GM18508 (cell line): ENCODE data around the gene RACGAP1.

Experiments
- ATAC-seq: cut with Tn5 transposase; IDR thresholded peaks from one replicate; pipeline ENCODE4 v1.9.1; 2021; ENCODE audit warnings: moderate number of reproducible peaks; ENCODE audit not compliant: insufficient read depth, unreplicated experiment

The RACGAP1 gene, protein sequence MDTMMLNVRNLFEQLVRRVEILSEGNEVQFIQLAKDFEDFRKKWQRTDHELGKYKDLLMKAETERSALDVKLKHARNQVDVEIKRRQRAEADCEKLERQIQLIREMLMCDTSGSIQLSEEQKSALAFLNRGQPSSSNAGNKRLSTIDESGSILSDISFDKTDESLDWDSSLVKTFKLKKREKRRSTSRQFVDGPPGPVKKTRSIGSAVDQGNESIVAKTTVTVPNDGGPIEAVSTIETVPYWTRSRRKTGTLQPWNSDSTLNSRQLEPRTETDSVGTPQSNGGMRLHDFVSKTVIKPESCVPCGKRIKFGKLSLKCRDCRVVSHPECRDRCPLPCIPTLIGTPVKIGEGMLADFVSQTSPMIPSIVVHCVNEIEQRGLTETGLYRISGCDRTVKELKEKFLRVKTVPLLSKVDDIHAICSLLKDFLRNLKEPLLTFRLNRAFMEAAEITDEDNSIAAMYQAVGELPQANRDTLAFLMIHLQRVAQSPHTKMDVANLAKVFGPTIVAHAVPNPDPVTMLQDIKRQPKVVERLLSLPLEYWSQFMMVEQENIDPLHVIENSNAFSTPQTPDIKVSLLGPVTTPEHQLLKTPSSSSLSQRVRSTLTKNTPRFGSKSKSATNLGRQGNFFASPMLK

DNA sequence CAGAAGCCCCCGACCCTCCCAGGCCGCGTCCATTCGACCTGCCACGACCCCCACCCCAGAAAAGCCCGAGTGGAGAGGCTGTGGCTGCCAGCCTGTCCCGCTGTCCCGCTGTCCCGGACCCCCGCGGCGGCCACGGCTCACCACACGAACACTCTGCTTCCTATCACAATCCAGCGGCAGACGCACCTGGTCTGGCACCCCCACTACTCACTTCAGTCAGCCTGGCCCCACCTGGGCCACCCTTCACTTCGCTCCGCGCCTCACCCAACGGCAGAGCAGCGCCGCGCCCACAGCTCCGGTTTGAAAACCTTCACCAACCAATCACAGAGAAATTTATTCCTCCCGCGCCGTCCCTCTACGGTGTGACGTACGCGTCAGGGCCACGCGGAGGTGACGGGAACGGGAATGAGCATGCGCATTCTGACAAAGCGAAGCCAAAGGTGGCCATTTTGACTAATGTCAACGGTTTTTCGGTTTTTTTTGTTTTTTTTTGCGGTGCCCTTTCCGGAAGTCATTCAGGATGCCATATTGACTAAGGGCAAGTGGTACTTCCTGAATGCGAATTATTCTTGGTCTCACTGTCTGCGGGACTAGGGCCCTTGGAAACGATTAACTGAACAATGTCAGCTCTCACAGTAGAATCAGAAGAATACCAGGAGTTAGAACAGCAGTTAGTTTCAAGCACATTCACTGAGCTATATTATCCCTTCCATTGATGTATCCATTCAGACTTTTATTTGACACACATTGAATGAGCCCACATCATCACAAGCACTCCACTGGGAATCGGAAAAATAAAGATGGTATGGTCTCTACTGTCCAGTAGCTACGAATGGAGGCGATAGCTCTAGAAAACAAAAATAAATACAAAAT is at the start of gene RACGAP1:
RACGAP1 (minus strand) TSS at position 308 of the 873 bp plus-strand sequence. CDS start 8,779 bp downstream, outside the sequence.
- peak; percentile 93 for ATAC-seq

DNA sequence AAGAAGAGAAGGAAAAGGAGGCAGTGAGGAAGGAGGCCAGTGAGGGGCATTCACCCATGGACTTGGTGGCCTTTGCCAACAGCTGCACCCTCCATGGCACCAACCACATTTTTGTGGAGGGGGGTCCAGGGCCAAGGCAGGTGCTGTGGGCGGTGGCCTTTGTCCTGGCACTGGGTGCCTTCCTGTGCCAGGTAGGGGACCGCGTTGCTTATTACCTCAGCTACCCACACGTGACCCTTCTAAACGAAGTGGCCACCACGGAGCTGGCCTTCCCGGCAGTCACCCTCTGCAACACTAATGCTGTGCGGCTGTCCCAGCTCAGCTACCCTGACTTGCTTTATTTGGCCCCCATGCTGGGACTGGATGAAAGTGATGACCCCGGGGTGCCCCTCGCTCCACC is 48.4 kb upstream of the RACGAP1 start:
- ATAC-seq: no peak

DNA sequence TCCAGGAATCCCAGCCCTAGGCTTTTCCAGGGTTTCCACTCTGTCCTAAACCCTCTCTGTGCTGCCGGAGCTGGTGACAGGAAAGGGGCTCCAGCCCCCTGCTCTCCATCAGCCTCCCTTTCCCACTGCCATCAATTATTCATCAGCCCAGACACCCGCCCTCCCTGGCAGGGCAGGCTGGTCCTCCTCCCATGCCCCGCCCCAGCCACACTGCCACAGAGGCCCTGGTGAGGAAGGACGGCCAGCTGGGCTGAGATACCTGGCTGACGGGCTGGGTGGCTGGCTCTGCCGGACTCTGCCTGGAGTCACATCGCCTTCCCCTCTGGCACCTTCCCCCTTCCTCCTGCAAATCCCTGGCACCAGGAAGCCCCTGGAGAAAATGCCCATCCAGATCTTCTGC is 47.9 kb upstream of the RACGAP1 start:
- no peak for ATAC-seq

DNA sequence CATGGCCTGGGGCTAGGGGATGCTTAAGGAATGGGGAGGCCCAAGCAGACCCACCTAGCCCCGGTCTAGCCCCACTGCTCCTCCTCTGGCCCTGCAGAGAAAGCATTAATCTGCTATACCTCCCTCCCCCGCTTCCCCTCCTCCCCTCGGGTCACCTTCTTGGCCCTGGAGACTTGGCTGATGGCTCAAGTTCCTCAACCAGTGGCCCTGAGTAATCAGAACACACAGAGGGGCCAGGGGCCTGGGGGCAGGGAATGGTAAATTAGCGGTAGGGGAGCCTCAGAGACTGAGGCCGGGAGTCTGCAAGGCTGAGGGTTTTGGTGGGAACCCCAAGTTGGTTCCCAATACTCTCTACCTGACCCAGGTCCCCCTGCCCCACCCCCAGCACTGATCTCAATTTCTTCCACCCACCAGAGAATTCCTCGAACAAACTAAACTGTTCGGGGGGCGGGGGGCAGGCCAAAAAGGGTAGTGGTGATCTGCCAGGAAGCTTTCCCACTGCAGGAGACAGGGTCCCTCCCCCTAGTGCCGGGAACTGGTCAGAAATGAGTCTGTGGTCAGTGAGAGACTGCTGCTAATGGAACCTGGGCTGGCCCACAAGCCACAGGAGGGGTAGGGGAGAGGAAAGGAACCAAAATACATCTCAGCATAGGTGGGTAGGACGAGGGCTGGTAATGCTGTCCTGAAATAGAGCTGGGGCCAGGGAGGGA is 47.1 kb upstream of the RACGAP1 start:
- ATAC-seq: no peak

DNA sequence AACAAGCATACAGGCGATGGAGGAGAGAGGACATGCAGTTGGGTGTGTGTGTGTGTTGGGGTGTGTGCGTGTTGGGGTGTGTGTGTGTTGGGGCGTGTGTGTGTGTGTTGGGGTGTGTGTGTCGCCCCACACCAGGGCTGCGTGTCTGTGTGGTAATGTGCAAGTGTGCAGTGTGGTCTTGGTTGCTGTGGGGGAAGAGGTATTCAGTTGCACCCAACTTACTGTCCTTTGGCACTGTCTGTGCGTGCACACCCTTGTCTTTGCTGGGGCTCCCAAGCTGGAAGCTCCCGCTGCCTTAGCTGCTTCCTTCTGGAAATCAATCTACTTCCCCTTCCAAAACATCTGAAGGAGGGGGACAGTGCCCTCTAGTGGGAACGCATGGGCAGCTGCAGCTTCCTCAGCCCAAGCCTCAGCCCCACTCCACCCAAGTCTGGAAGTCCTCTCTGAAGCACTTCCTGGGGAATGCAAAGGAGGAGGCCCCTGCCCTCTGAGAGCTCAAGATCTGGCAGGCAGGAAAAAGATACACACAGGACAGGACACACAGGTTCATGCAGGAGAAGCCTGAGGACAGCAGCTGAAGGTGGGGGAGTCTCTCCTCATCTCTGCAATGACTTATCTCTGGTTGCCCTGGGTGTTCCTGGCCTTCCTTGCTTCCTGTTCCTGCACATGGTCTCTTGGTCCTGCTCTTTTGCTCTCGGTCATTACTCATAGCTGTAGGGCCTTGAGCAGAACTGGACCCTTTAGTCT is 45.2 kb upstream of the RACGAP1 start:
- no peak for ATAC-seq

DNA sequence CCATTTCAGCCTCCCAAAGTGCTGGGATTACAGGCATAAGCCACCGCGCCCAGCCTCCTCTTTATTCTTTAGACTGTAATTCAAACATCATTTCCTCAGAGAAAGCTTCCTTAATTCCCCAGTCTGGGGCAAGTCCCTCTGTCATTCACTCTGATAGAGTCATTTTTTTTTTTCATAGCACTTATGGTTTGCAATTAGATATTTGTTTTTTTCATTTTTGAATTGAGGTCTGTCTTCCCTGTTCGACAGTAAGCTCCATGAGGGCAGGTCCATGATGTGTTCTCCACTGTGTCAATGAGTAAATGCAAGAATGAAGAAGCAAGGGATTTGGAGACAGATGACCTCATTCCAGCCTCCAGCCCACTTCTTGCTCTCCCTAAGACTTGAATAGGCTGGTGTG is 44.2 kb upstream of the RACGAP1 start:
- ATAC-seq: no peak

DNA sequence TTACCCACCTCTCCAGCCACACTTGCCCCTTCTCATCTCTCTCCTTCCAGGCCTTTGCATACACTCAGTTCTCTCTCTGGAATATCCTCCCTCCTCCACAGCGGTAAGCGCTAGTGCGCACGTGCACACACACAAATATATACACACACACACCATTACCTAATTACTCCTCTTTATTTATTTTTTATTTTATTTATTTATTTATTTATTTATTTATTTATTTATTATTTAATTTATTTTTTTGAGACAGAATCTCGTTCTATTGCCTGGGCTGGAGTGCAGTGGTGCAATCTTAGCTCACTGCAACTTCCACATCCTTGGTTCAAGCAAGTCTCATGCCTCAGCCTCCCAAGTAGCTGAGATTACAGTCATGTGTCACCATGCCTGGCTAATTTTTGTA is 43.8 kb upstream of the RACGAP1 start:
- no peak for ATAC-seq

DNA sequence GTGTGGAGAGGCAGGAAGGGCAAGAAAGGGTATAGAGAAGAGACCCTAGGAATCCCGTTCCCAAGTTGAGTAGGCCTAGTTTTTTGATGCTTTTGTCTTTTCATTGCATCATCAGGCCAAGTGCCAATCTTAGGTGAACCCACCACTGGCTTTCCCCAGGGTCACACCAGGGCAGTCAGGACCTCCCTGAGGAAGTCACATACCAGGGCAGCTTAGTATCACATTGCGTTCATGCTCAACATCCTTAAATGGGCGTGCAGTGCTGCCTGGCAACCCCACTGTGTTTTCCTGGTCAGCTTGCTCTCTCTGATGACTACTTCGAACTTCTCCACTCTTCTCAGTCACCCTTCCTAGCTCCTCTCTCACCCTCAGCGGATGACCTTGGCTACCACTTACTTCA is 41.1 kb upstream of the RACGAP1 start:
- ATAC-seq: no peak

DNA sequence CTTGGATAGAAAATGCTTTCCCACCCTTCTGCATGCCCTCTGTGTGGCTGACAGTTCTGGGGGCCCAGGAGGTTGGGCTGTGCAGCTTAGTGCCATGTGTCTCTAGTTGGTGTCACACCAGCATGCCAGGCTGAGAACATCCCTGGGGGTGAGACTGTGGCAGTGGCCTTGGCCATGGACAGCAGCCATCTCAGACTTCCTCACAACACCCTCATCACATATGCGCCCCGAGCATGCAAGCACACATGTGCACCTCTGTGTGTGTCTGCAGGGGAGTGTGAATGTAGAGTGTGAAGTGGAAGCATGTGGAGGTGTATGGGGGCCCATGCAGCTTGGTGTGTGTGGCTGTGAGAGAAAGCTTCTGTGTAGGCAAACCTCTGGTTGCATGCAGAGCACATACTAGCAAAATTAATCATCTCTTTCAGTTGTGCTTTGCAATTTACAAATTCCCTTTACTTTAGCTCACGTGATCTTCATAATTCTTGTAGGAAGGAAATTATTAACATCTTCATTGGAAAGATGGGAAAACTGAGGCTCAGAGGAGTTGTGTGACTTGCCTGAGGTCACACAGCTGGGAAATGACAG is 40.5 kb upstream of the RACGAP1 start:
- no peak for ATAC-seq

DNA sequence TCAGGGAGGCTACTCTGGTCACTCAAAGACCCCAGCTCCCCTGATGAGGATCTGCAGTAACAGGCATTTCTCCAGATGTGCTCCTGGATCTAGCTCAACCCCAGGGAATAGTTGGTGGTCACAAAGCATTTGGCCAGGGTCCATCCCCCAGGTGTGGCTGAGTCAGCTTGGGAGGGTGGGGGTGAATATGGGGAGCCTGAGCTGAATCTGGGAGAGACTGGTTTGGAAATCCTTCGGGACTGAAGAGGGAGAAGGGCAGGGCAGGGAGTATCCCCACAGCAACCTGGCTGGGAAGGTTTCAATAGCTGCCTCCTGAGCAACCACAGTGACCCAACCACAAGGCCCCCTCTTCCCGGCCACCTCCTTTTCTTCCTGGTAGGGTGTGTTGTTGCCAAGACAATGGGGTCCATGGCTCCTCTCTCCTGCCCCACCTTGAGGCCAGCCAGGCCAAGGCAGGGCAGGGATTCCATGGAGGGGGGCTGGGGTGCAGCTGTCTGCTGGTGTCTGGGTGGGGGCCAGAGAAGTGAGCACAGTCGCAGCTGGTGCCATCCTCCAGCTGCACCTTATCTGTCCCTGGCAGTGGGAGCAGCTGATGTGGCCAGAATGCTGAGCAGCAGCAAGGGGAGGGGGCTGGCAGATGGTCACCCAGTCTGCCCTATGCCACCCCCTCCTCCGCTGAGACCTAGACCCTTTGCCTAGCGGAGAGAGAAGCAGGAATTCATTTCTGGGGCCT is 37.6 kb upstream of the RACGAP1 start:
- ATAC-seq: no peak

DNA sequence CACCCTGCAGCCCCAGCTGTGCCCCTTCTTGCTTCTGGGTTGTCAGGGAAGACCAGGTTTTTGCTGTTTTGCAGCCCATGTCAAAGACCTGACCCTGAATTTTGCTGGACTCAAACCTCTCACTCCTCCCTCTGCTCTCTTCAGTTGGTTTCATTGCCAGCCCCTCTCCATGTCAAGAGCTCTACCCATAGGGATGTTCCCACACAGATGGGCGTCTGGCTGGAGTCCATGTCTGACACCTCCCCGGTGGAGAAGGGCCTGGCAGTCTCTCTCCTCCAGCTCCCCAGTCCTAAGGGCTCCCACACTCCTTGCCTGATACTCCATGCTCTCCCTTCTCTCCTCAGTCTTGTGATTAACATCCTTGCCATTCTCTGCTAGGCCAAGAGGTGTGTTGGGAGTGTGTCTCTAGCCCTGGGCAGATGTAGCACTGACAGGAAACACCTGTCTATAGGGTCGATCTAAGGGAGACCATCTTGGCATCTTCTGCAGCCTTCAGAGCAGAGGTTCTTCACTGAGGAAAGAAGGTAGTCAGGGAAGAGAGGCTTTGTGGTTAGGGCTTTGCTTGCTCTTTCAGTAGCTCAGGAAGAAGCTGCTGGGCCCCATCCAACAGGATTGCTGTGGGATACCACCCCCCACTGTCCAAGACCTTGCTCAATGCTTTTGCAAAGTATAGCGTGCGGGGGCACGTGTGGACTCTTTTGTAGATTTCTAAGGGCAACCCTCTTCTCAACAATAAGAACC is 36.8 kb upstream of the RACGAP1 start:
- no peak for ATAC-seq

DNA sequence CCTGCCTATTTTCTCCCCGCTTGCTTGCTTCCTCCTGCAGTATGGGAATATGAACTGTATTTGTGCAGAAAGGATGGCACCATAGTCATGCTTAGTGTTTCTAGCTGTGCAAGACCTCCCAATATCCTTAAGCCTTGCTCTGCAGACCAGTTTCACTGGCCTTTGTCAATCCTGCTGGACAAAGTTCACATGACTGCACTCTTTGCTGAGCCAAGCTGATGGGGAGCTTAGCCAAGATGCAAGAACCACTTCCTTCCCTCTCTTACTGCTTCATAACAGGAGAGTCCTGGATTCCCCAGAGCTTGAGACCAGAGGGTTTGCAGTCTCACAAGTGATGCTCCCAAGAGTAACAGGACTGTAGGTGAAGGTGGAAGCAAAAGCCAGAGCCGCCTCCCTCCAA is 35.9 kb upstream of the RACGAP1 start:
- no peak for ATAC-seq

DNA sequence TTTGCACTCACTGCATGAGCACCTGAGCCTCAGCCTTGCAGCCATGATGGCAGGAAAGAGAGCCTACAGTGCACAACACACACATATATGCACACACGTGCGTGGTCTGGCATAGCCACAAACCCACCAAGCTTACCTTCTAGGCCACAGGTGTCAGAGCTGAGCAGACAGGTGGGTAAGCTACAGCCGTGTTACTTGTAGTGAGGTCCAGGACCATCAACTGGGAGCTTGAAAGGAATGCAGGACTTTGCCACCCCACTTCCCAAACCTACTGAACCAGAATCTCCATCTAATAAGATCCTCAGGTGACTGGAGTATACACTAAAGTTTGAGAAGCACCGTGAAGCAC is 34.8 kb upstream of the RACGAP1 start:
- ATAC-seq: no peak

DNA sequence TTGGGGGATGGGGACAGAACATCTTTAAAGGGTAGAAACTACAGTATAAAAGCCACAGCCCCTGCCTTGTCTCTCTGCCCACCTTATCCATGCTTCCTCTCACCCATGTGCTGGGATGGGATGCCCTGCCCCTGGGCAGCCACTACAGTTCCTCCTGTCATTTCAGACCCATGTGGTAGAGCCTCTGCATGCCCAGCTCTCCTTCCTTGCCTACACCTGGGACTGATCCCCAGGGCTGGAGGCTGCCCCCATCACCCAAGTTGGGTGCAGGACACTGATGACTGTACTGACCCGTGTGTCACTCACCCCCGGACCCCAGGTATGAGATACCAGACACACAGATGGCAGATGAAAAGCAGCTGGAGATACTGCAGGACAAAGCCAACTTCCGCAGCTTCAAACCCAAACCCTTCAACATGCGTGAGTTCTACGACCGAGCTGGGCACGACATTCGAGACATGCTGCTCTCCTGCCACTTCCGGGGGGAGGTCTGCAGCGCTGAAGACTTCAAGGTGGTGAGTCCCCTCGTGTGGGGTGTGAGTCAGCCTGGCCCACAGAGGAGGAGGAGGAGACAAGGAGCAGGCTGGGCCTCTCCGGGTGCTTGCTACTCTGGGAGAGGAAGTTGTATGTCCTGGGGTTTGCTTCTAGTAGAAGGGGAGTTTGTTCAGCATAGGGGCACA is 34.3 kb upstream of the RACGAP1 start:
- no peak for ATAC-seq

DNA sequence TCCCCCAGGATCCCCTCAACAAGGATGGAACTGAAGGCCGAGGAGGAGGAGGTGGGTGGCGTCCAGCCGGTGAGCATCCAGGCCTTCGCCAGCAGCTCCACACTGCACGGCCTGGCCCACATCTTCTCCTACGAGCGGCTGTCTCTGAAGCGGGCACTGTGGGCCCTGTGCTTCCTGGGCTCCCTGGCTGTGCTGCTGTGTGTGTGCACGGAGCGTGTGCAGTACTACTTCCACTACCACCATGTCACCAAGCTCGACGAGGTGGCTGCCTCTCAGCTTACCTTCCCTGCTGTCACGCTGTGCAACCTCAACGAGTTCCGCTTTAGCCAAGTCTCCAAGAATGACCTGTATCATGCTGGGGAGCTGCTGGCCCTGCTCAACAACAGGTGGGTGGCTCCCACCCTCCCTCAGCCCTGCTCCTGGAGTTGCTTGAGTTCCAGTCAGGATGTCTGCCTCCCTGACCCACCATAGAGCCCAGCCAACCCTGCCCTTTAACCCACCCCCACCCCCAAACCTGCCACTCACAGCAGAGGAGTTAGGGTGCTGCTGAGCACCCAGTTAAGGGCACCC is 33.5 kb upstream of the RACGAP1 start:
- no peak for ATAC-seq

DNA sequence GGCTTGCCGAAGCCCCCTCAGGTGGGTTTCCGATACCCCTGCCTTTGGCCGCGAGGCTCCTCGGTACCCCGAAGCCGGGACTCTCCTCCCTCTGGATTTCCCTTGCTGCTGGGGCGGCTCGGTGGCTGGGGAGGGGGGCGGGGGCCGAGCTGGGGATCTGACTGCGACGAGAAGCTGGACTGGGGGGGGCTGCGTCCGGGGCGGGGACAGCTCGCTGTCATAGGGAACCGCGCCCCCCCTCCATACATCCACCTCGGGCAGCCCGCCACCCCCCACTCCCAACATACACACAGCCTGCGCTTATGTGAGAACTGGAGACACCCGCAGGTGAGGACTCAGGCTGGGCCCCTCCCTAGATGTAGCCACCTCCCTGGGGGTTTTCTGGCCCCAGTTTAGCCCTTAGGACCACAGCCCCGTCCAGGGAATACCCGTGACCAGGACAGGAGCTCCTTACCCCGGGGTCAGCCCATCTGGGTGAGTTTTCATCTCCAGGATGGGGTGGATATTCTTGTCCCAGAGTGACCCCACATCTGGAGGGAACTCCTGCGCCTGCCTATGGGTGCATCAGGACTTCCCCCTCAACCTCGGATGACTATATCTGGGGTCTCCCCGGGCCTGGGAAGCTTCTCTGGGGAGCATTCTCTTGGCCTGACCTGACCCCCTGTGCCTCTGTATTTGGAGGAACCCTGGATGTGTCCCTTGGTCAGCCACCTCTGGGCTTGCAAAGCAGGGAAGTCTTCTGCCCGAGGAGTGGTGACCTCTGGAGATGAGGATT is 32.8 kb upstream of the RACGAP1 start:
- ATAC-seq: no peak
